Activated T-helper 17 cell treated with anti-CD3 and anti-CD28 coated beads, Interleukin-2, amount 50 U/mL, for 72 hours (primary cell): ENCODE measurements around the gene CYSLTR2. TPM values are rescaled to one million over a fixed set of nuclear protein-coding genes. Genes with fewer than 3 reads are reported as not detected.
"Not testable (repeated sequence)": the region's sequence is repeated elsewhere in the genome, so short reads cannot be mapped to it uniquely, and the experiment has no call there.

Experiments used
- ATAC-seq: fragments of 150-1000 bp; cut with Tn5 transposase; replicated peaks from 2 replicates; pipeline ENCODE4 v1.10.0; 2021; ENCODE audit warnings: mild to moderate bottlenecking, moderate library complexity
- H3K27ac Mint-ChIP-seq: one replicate; pipeline ENCODE4 v1.8.0; 2022; ENCODE audit warnings: mixed read lengths
- H3K27me3 Mint-ChIP-seq: one replicate; pipeline ENCODE4 v1.8.0; 2022; ENCODE audit warnings: mixed read lengths
- H3K36me3 Mint-ChIP-seq: one replicate; pipeline ENCODE4 v1.8.0; 2022; ENCODE audit warnings: low read depth, mild to moderate bottlenecking, mixed read lengths
- H3K4me1 Mint-ChIP-seq: one replicate; pipeline ENCODE4 v1.8.0; 2022; ENCODE audit warnings: mixed read lengths
- H3K4me3 Mint-ChIP-seq: one replicate; pipeline ENCODE4 v1.8.0; 2022; ENCODE audit warnings: mild to moderate bottlenecking, mixed read lengths
- H3K9me3 Mint-ChIP-seq: one replicate; pipeline ENCODE4 v1.8.0; 2022; ENCODE audit warnings: mixed read lengths
- total RNA-seq, 2 donors: library from RNA; stranded (reverse); gene quantifications; one replicate each; pipeline ENCODE4 v1.2.3, GENCODE V29; 2022

CYSLTR2 gene
- total RNA-seq, 2 donors from 2014 or later, result 1.8 to 8.2 TPM

DNA sequence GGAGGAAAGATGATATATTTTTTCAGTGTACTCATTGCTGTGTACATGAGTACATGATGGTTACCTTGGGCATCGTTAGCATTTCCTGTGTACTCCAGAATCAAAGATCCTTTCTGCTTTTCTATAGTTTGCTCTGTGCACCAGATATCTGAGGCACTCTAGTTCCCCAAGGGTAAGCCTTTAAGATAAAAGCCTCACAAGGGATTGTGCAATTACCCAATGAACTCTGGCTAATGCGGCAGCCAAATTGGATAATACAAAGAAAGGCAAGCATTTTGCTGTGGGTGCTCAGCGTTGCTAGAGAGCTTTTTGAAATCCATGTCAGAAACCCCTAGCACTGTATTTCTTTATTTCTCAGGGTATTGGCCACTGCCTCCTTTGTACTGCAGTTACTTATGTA, 2.9 kb downstream of the CYSLTR2 start:
- Mint-ChIP-seq H3K36me3 (no peaks in the 10 kb centered on the region), H3K9me3 (no peaks in the 10 kb centered on the region), H3K27ac (no peak overlapping the region), H3K4me1 (peaks cover 26% of the 10 kb centered on the region), H3K4me3 (peak overlapping the region; percentile 36), H3K27me3 (no peaks in the 10 kb centered on the region)
- ATAC-seq, result no peak

DNA sequence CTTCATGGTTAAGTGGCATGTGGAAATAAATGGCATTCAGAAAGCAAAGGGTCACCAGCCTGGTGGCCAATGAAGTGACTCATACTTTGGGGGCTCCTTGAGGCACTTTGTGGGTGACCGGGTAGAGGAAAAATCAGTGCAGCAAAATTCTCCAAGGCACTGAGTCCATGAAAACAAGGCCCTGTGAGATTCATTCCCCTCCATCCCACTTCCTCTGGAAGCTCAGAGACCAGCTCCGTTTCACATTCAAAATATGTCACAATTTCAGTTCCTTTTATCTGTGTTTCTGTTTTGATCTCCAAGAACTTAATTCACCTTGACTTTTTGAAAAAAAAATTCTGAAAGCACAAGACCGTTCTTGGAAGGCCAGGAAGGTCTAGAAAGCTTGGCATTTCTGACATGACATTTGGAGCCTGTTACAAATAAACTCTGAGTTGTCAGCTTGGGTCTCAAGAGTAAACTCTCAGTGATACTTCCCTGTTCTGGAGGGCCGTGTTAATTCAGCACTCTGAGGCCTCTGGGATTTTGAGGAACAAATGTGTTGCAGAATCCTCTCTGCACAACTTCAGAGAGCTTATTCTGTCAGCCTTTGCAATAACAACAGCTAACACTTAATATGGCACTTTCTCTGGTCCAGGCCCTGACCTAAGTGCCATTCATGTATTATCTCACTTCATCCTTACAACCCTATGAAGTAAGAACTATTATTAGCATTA, 6.8 kb downstream of the CYSLTR2 start:
- H3K36me3 Mint-ChIP-seq, result no peaks in the 10 kb centered on the region
- H3K27me3 Mint-ChIP-seq, result no peaks in the 10 kb centered on the region
- peak; percentile 56 for ATAC-seq
- peaks cover 28% of the 10 kb centered on the region for H3K4me1 Mint-ChIP-seq
- H3K4me3 Mint-ChIP-seq, result peak overlapping the region; percentile 34
- peak overlapping the region; percentile 65 for H3K27ac Mint-ChIP-seq
- H3K9me3 Mint-ChIP-seq, result peaks cover 16% of the 10 kb centered on the region

DNA sequence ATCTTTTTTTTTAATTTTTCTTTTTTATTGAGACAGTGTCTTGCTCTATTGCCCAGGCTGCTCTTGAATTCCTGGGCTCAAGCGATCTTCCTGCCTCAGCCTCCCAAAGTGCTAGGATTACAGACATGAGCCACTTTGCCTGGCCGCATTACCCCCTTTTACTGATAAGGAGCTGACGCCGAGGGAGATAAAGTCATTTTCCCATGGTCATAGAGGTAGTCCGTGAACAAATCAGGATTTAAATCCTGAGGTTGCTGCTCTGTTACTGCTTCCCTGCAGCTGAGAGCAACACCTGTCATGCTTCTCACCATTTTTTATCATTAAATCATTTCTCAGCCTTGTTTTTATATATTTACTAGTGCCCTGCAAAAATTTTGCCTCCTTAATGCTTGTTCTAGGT, 7.4 kb downstream of the CYSLTR2 start:
- peaks cover 21% of the 10 kb centered on the region for H3K9me3 Mint-ChIP-seq
- ATAC-seq, result no peak
- no peaks in the 10 kb centered on the region for H3K27me3 Mint-ChIP-seq
- H3K27ac Mint-ChIP-seq, result no peak overlapping the region
- H3K4me1 Mint-ChIP-seq, result peaks cover 28% of the 10 kb centered on the region
- H3K4me3 Mint-ChIP-seq, result no peak overlapping the region
- no peaks in the 10 kb centered on the region for H3K36me3 Mint-ChIP-seq

DNA sequence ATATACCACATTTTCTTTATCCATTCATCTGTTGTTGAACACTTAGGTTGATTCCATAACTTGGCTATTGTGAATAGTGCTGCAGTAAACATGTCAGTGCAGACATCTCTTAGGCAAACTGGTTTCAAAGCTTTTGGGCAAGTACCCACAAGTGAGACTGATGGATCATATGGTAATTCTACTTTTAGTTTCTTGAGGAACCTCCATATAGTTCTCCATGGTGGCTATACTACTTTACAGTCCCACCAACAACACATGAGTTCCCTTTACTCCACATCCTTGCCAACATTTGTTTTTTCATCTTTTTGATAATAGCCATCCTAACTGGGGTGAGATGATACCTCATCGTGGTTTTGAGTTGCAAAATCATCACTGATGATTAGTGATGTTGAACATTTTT, 8.5 kb downstream of the CYSLTR2 start:
- peaks cover 26% of the 10 kb centered on the region for H3K4me1 Mint-ChIP-seq
- no peaks in the 10 kb centered on the region for H3K27me3 Mint-ChIP-seq
- ATAC-seq, result no peak
- no peaks in the 10 kb centered on the region for H3K36me3 Mint-ChIP-seq
- H3K4me3 Mint-ChIP-seq, result no peak overlapping the region
- H3K9me3 Mint-ChIP-seq, result peaks cover 32% of the 10 kb centered on the region
- H3K27ac Mint-ChIP-seq, result no peak overlapping the region

DNA sequence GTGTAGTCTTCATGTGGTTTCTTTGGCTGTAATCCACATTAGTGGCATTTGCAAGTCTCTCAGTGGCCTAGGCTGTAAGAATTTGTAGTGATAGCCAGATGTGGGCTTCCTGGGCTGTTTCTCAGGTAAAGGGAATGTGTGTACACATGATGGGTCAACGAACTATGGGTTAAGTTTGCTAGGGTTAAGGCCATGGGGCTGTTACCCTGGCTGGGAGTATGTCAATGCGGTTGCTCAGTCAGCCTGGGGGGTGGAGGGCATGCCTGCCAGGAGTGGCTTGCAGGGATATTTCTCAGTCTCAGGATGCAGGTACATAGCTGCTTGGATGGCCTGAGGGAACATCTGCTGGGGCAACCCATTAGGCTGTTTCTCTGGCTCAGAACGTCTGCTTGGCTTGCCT, 13.4 kb downstream of the CYSLTR2 start:
- ATAC-seq, result no peak
- Mint-ChIP-seq H3K27me3 (no peaks in the 10 kb centered on the region), H3K9me3 (peaks cover 39% of the 10 kb centered on the region), H3K4me1 (peaks cover 8% of the 10 kb centered on the region), H3K36me3 (peaks cover 3% of the 10 kb centered on the region), H3K27ac (no peak overlapping the region), H3K4me3 (no peak overlapping the region)

DNA sequence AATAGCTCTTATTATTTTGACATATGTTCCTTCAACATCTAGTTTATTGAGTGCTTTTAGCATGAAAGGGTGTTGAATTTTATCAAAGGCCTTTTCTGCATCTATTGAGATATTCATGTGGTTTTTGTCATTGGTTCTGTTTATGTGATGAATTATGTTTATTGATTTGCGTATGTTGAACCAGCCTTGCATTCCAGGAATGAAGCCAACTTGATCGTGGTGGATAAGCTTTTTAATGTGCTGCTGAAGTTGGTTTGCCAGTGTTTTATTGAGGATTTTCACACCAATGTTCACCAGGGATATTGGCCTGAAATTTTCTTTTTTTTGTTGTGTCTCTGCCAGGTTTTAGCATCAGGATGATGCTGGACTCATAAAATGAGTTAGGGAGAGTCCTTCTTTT, 17.7 kb downstream of the CYSLTR2 start:
- not testable (repeated sequence) for ATAC-seq, H3K27me3 Mint-ChIP-seq, H3K27ac Mint-ChIP-seq, H3K4me1 Mint-ChIP-seq, H3K4me3 Mint-ChIP-seq, H3K36me3 Mint-ChIP-seq
- H3K9me3 Mint-ChIP-seq, result peaks cover 22% of the 10 kb centered on the region

DNA sequence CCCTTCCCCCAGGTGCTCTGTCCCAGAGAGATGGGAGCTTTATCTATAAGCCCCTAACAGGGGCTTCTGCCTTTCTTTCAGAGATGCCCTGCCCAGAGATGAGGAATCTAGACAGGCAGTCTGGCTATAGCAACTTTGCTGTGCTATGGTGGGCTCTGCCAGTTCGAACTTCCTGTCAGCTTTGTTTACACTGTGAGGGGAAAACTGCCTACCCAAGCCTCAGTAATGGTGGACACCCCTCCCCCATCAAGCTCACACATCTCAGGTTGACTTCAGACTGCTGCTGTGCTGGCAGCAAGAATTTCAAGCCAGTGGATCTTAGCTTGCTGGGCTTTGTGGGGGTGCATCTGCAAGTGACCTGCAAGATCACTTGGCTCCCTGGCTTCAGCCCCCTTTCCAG, 21.5 kb downstream of the CYSLTR2 start:
- Mint-ChIP-seq H3K4me3 (no peak overlapping the region), H3K4me1 (peaks cover 19% of the 10 kb centered on the region), H3K27me3 (no peaks in the 10 kb centered on the region), H3K9me3 (peaks cover 10% of the 10 kb centered on the region), H3K27ac (no peak overlapping the region), H3K36me3 (peaks cover 6% of the 10 kb centered on the region)
- no peak for ATAC-seq

DNA sequence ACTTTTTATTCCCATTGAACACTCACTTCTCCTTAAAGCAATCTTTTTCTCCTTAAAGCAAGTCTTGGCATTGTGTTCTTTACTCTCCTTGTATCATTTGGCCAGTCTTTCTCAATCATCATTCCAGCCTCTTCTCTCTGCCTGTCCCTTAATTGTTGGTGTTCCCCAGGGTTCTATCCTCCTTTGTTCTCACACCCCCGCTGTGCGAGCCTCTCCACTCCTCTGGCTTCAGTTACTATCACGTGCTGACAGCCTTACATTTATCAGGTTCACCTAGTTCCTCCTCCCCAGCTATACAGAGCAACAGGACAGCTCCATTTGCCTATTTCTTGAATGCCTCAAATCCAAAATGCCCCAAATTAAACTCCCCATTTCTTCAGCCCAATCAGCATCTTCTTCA, 24.6 kb downstream of the CYSLTR2 start:
- Mint-ChIP-seq H3K4me1 (peaks cover 19% of the 10 kb centered on the region), H3K27ac (peak overlapping the region; percentile 10), H3K9me3 (peaks cover 5% of the 10 kb centered on the region), H3K4me3 (no peak overlapping the region), H3K36me3 (no peaks in the 10 kb centered on the region), H3K27me3 (no peaks in the 10 kb centered on the region)
- ATAC-seq, result no peak

DNA sequence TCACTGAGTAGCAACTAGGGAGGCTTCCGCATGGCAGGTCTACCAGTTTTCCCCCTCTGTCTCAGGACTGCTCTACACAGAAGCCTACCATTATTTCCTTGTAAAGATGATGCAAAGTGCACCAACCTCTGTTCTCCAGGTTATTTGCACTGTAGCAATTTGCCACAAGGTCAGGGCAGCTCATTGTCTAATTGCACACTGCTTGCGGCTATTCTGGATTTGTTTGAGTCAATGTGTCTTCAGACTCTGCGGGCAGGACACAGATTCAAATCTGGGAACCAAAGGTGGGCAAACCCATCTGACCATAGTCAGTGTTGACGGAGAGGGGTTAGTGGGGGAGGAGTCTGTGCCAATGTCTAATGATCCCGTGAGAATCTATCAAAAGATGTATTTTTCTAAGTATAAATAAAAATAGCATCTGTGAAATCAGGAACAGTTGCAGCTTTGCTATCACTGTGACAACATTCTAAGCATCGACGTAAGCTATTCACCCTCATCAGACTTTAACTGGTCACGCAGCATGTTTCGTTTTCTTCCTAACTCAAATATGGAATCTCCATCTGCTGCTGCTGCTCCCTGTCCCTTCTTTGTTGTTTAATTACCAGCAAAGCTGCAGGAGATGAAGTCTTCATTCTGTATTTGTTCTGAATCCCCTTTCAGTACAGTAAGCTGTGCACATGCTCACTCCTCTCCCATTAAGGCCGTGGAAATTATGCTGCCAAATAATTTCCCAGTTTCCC, 26.4 kb downstream of the CYSLTR2 start:
- Mint-ChIP-seq H3K4me1 (peaks cover 15% of the 10 kb centered on the region), H3K27ac (no peak overlapping the region), H3K4me3 (no peak overlapping the region), H3K36me3 (no peaks in the 10 kb centered on the region), H3K9me3 (no peaks in the 10 kb centered on the region), H3K27me3 (no peaks in the 10 kb centered on the region)
- ATAC-seq, result no peak

DNA sequence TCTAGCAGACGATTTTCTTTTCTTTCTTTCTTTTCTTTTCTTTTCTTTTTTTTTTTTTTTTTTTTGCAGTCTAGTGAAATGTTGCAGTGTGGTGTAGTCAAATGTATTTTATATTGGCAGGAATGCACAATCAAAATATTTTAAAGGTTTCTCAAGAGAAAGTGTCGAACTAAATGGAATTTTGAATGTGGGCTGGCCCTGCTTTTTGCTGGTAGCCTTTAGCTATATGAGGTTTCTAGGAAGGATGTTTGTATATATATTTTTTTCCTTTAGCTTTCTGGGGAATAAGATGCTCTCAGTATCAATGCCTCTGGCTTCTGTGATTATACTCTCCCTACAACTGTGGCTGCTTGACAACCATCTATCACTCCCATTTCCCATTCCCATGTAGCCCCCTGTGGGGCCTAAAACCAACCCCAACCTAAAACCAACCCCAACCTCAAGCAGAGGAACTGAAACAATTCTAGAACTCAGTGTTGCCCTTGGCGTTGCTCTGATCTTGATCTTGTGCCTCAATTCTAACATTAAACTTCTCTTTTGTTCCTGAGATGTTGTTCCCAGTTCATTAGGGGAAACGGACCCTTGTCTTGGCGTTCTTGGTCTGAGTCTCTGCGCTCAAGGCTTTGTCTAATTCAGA, 27.1 kb downstream of the CYSLTR2 start:
- peaks cover 2% of the 10 kb centered on the region for H3K36me3 Mint-ChIP-seq
- H3K4me1 Mint-ChIP-seq, result peaks cover 15% of the 10 kb centered on the region
- no peak overlapping the region for H3K4me3 Mint-ChIP-seq
- H3K27ac Mint-ChIP-seq, result no peak overlapping the region
- H3K27me3 Mint-ChIP-seq, result no peaks in the 10 kb centered on the region
- no peak for ATAC-seq
- H3K9me3 Mint-ChIP-seq, result no peaks in the 10 kb centered on the region

DNA sequence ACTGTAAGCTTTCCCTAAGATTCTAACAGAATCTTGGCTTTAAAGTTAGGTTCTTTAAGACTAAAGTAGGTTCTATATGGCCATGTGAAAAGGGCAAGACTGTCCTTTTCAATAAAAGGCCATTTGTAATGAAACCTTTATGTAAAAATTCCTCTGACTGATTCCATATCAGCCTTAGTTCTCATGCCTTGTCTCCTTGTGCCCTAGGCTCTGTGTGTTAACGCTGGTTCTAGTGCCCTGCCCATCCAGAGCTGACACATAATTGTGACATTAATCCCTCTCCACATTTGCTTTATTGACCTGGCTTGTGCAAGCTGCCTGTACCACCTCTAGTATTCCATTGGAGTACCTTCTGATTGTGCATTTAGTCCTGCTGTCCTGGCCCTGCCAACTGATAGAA, 28.2 kb downstream of the CYSLTR2 start:
- Mint-ChIP-seq H3K27ac (no peak overlapping the region), H3K4me1 (peaks cover 13% of the 10 kb centered on the region), H3K27me3 (no peaks in the 10 kb centered on the region), H3K9me3 (no peaks in the 10 kb centered on the region), H3K36me3 (peaks cover 8% of the 10 kb centered on the region), H3K4me3 (no peak overlapping the region)
- no peak for ATAC-seq

DNA sequence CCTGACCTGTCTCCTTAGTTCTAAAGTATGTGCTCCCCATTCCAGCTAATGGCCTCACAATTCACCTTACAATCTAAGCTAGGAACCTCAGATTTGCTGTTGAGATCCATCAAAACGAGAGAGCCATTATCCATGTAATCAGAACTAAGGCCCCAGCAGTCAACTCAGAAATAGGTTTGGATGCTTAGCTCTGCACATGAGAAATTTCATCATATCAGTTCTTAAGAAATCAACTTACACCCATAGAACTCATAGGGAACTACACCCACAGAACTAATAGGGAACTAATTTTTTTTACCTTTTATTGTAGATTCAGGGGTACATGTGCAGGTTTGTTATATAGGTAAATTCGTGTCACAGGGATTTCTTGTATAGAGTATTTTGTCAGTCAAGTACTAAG, 28.7 kb downstream of the CYSLTR2 start:
- no peaks in the 10 kb centered on the region for H3K9me3 Mint-ChIP-seq
- no peak overlapping the region for H3K4me3 Mint-ChIP-seq
- H3K27me3 Mint-ChIP-seq, result no peaks in the 10 kb centered on the region
- peaks cover 8% of the 10 kb centered on the region for H3K36me3 Mint-ChIP-seq
- ATAC-seq, result no peak
- no peak overlapping the region for H3K27ac Mint-ChIP-seq
- H3K4me1 Mint-ChIP-seq, result peaks cover 8% of the 10 kb centered on the region

DNA sequence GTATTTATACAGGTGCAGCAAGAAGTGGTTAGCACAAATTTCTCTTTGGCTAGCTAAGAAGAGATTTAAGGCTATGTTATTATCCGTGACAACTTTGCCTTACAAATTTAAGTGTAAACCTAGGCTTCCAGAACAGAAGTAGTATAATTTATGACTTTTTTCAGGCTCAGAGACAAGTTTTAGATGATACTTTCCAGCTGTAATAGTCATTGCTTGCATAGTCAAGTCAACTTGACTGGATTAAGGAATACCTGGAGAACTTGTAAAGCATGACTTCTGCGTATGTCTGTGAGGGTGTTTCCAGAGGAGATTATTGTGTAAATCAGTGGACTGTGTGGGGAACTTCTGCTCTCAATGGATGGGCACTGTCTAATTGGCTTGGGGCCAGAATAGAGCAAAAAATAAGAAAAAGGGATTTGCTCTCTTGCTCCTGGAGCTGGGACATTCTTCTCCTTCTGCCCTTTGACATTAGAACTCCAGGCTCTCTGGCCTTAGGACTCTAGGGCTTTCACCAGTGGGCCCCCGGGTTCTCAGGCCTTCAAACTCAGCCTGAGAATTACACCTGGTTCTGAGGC, 33.0 kb downstream of the CYSLTR2 start:
- Mint-ChIP-seq H3K27ac (no peak overlapping the region), H3K9me3 (peaks cover 4% of the 10 kb centered on the region), H3K4me3 (no peak overlapping the region), H3K27me3 (no peaks in the 10 kb centered on the region), H3K4me1 (peaks cover 4% of the 10 kb centered on the region), H3K36me3 (peaks cover 22% of the 10 kb centered on the region)
- no peak for ATAC-seq

DNA sequence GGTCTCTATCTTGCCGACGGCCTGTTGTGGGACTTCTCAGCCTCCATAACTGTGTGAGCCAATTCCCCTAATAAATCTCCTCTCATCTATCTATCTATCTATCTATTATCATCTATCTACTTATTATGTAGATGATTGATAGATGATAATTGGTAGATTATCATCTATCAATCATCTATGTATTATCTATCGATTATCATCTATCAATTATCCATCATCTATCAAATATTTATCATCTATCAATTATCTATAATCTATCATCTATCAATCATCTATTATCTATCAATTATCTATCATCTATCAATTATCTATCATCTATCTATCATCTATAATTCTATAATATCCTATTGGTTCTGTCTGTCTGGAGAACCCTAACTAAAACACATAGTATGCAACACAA, 33.5 kb downstream of the CYSLTR2 start:
- peaks cover 22% of the 10 kb centered on the region for H3K36me3 Mint-ChIP-seq
- H3K4me3 Mint-ChIP-seq, result no peak overlapping the region
- no peak for ATAC-seq
- no peak overlapping the region for H3K27ac Mint-ChIP-seq
- peaks cover 4% of the 10 kb centered on the region for H3K4me1 Mint-ChIP-seq
- H3K27me3 Mint-ChIP-seq, result no peaks in the 10 kb centered on the region
- H3K9me3 Mint-ChIP-seq, result peaks cover 4% of the 10 kb centered on the region

DNA sequence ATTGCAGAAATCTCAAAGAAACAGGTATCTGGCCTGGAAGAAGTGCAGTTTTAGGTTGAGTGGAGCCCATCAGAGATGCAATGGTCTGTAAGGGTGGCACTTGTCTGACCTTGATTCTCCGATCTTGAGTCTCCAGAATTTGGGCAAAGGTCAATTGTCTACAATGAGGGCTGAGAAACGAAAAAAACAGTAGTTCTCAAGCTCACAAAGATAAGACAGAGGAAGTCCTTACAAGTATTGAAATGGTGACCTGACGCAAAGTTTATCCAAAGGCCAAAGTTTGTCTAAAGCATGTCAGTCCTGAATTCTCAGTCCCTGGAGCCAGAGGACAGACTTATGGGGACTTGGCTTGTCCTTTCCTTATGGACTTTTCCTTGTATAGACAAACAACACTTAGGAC, 40.3 kb downstream of the CYSLTR2 start:
- H3K9me3 Mint-ChIP-seq, result peaks cover 4% of the 10 kb centered on the region
- no peak overlapping the region for H3K4me3 Mint-ChIP-seq
- H3K27ac Mint-ChIP-seq, result no peak overlapping the region
- H3K4me1 Mint-ChIP-seq, result peaks cover 4% of the 10 kb centered on the region
- H3K27me3 Mint-ChIP-seq, result no peaks in the 10 kb centered on the region
- ATAC-seq, result no peak
- H3K36me3 Mint-ChIP-seq, result peaks cover 44% of the 10 kb centered on the region
